Suprapubic skin (tissue), 3 donors: Measurements from ENCODE around the gene CAMTA1.

Source experiments
- EP300 ChIP-seq: sonication (generic); formaldehyde crosslinking; IDR thresholded peaks from one replicate; pipeline ENCODE4 v1.6.1; 2017; ENCODE audit warnings: antibody characterized with exemption
- POLR2A ChIP-seq, 2 donors: fragments of 450-650 bp; IDR thresholded peaks; one replicate each; pipeline ENCODE4 v1.6.1; 2017; ENCODE audit warnings: antibody characterized with exemption in 2 of 2, mild to moderate bottlenecking in 2 of 2, moderate library complexity in 2 of 2
- TF ChIP-seq, protein P1 (sequence below), 2 donors: fragments of 200-600 bp in 1 of 2; fragments of 450-650 bp in 1 of 2; sonication (generic) in 1 of 2; IDR thresholded peaks; one replicate each; pipeline ENCODE4 v1.5.1; 2016 to 2019; ENCODE audit warnings: antibody characterized with exemption in 2 of 2, mild to moderate bottlenecking in 1 of 2, moderate library complexity in 1 of 2

DNA sequence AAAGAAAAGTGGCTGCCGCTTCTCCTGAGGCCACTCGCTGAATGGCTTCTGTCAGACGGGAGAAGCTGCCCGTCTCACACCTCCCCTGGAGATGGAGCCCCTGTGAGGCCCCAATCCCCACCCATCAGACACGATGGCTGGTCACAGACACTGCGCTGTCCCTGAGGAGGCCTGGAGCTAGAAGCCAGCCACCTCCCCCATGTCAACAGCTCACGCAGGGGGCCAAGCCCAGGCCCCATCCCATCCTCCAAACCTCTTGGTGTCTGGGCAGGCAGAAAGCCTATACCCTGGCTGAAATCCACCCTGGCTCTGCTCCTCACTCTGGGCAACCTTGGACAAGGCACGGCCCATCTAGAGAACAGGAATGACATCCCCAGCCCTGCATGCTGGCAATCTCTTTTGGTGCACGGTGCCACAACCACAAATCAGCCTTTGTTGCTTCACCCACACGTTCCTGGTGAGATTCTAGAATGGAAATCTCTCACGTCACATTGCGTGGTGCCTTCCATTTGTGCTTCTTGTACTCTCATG, 711.9 kb downstream of the CAMTA1 start:
- TF ChIP-seq, protein P1, sequence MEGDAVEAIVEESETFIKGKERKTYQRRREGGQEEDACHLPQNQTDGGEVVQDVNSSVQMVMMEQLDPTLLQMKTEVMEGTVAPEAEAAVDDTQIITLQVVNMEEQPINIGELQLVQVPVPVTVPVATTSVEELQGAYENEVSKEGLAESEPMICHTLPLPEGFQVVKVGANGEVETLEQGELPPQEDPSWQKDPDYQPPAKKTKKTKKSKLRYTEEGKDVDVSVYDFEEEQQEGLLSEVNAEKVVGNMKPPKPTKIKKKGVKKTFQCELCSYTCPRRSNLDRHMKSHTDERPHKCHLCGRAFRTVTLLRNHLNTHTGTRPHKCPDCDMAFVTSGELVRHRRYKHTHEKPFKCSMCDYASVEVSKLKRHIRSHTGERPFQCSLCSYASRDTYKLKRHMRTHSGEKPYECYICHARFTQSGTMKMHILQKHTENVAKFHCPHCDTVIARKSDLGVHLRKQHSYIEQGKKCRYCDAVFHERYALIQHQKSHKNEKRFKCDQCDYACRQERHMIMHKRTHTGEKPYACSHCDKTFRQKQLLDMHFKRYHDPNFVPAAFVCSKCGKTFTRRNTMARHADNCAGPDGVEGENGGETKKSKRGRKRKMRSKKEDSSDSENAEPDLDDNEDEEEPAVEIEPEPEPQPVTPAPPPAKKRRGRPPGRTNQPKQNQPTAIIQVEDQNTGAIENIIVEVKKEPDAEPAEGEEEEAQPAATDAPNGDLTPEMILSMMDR (IDR thresholded peaks at IDR 0.05), result no peak
- no peak for TF ChIP-seq EP300
- no peak for TF ChIP-seq POLR2A (IDR thresholded peaks at IDR 0.05)
